K562 (cell line): ENCODE results near the gene ADPRH. TPM values are rescaled to one million over a fixed set of nuclear protein-coding genes. Genes with fewer than 3 reads are reported as not detected.
A peak's percentile ranks its signal among the peaks of the same experiment; 100 is the strongest.

ENCODE experiments used
- ATAC-seq: fragments of 200-7000 bp; cut with Tn5 transposase; 3 replicates; pipeline ENCODE4 v1.9.1; 2020; ENCODE audit warnings: moderate library complexity
- BruUV-seq: library from RNA; stranded (reverse); fragments of 400-500 nt; replicated peaks from 2 replicates; lab custom pipeline; 2021; lab: Mats Ljungman, UMichigan
- CTCF ChIA-PET: fragments of 300-600 bp; formaldehyde crosslinking; extraction: SDS; loops from one replicate; lab custom pipeline; 2021; ENCODE audit warnings: low intra/inter-chr PET ratio; lab: Yijun Ruan, JAX
- POLR2A ChIA-PET: fragments of 300-600, 350-650 bp; sonication (Branson Sonifier 250); formaldehyde crosslinking; extraction: SDS; loops from one replicate; lab custom pipeline; 2021; ENCODE audit warnings: antibody characterized with exemption, inconsistent platforms; lab: Yijun Ruan, JAX
- DNase-seq, 4 experiments: peaks; one replicate each; pipeline versions ENCODE4 v3.0.0 to v3.0.0-alpha.2; 2011 to 2018; ENCODE audit warnings: low spot score in 3 of 4, mixed read lengths in 3 of 4; ENCODE audit errors: extremely low read depth in 1 of 4
- FAIRE-seq: peaks from 2 replicates; lab custom pipeline; 2011; peaks lifted over from hg19 to GRCh38; lab: Jason Lieb, UNC
- H2AFZ ChIP-seq: 2 replicates; pipeline ENCODE4 v1.6.0; 2011; ENCODE audit warnings: low read depth, low read length, control low read depth, inconsistent platforms
- H3K27ac ChIP-seq: fragments of 200-600 bp; 3 replicates; pipeline ENCODE4 v1.8.0; 2011; ENCODE audit warnings: low read depth, mild to moderate bottlenecking, control low read depth, inconsistent platforms, low read length, moderate library complexity, mixed read lengths; ENCODE audit errors: extremely low read depth
- H3K27me3 ChIP-seq, 2 experiments: fragments of 300-600 bp in 1 of 2; 2 replicates in 1 of 2; 3 replicates in 1 of 2; pipeline versions ENCODE4 v1.6.0 to v1.8.0; 2011; ENCODE audit warnings: inconsistent platforms in 2 of 2, low read length in 2 of 2, mild to moderate bottlenecking in 1 of 2, mixed read lengths in 1 of 2, moderate library complexity in 1 of 2; ENCODE audit not compliant: control insufficient read depth in 2 of 2, insufficient read depth in 2 of 2
- H3K36me3 ChIP-seq: fragments of 300-600 bp; 3 replicates; pipeline ENCODE4 v1.8.0; 2011; ENCODE audit warnings: mild to moderate bottlenecking, low read length, inconsistent platforms; ENCODE audit not compliant: control insufficient read depth, insufficient read depth
- H3K4me1 ChIP-seq, 2 experiments: fragments of 200-600 bp in 1 of 2; replicated peaks in 1 of 2; 2 replicates in 1 of 2; 3 replicates in 1 of 2; pipeline versions ENCODE4 v1.5.1 to v1.8.0; 2011; ENCODE audit warnings: inconsistent platforms in 2 of 2, low read length in 2 of 2, mild to moderate bottlenecking in 1 of 2, mixed read lengths in 1 of 2, moderate library complexity in 1 of 2; ENCODE audit not compliant: control insufficient read depth in 2 of 2, insufficient read depth in 2 of 2
- H3K4me2 ChIP-seq: 2 replicates; pipeline ENCODE4 v1.6.1; 2011; ENCODE audit warnings: low read length, control low read depth, inconsistent platforms, mixed read lengths; ENCODE audit not compliant: insufficient read depth
- H3K4me3 ChIP-seq: fragments of 200-600 bp; sonication (generic), shearing (Covaris generic); 2 replicates; pipeline ENCODE4 v1.5.1; 2016; ENCODE audit warnings: control low read depth, inconsistent platforms
- H3K79me2 ChIP-seq: fragments of 200-600 bp; 3 replicates; pipeline ENCODE4 v1.8.0; 2011; ENCODE audit warnings: low read length, inconsistent platforms; ENCODE audit not compliant: control insufficient read depth, insufficient read depth
- H3K9ac ChIP-seq, 2 experiments: 2 replicates each; pipeline versions ENCODE4 v1.6.0 to v1.6.1; 2011; ENCODE audit warnings: low read depth in 2 of 2, low read length in 2 of 2, control low read depth in 1 of 2, inconsistent platforms in 1 of 2, mild to moderate bottlenecking in 1 of 2, mixed read lengths in 1 of 2; ENCODE audit not compliant: insufficient read depth in 1 of 2
- H3K9me1 ChIP-seq: one replicate; pipeline ENCODE4 v1.6.0; 2011; ENCODE audit warnings: inconsistent platforms, mild to moderate bottlenecking, low read length, moderate library complexity; ENCODE audit not compliant: control insufficient read depth, insufficient read depth
- H3K9me3 ChIP-seq: replicated peaks from 2 replicates; pipeline ENCODE4 v1.5.1; 2011; ENCODE audit warnings: low read depth, low read length, inconsistent platforms; ENCODE audit not compliant: control insufficient read depth, insufficient read depth
- H4K20me1 ChIP-seq: replicated peaks from 2 replicates; pipeline ENCODE4 v1.6.1; 2011; ENCODE audit warnings: low read length, inconsistent platforms, mixed read lengths; ENCODE audit not compliant: control insufficient read depth, insufficient read depth
- CSDE1 ChIP-seq, 2 experiments: fragments of 450-650 bp; IDR thresholded peaks; 2 replicates each; pipeline ENCODE4 v1.6.1; 2016; ENCODE audit warnings: mild to moderate bottlenecking in 1 of 2
- EP400 ChIP-seq: fragments of 450-650 bp; IDR thresholded peaks from 2 replicates; pipeline ENCODE4 v1.6.1; 2017; ENCODE audit warnings: antibody characterized with exemption, mild to moderate bottlenecking, moderate library complexity
- HNRNPK ChIP-seq: fragments of 200-400 bp; formaldehyde crosslinking; IDR thresholded peaks from one replicate; pipeline ENCODE4 v1.6.1; 2018; ENCODE audit warnings: mild to moderate bottlenecking, low read depth, low read length; ENCODE audit not compliant: poor library complexity, severe bottlenecking
- NR2C2 ChIP-seq, 2 experiments: fragments of 200-800 bp in 1 of 2; sonication (Bioruptor generic) in 1 of 2; sonication (generic) in 1 of 2; formaldehyde crosslinking in 1 of 2; IDR thresholded peaks; 2 replicates each; pipeline versions ENCODE4 v1.6.1 to v1.8.0; 2016 to 2022; ENCODE audit warnings: mild to moderate bottlenecking in 1 of 2, missing compliant biosample characterization in 1 of 2, missing genetic modification characterization in 1 of 2, missing genetic modification reagents in 1 of 2
- SMC3 ChIP-seq: conservative IDR thresholded peaks from 2 replicates; pipeline ENCODE4 v1.6.1; 2011; ENCODE audit warnings: low read depth, low read length, improper control_type of control experiment; ENCODE audit not compliant: insufficient read depth
- SREBF2 ChIP-seq: sonication (generic); formaldehyde crosslinking; IDR thresholded peaks from 2 replicates; pipeline ENCODE4 v1.4.0; 2020; ENCODE audit warnings: mild to moderate bottlenecking, missing genetic modification reagents
- ZNF143 ChIP-seq: sonication (generic); formaldehyde crosslinking; IDR thresholded peaks from 2 replicates; pipeline ENCODE4 v1.9.0; 2022; ENCODE audit warnings: mild to moderate bottlenecking, missing genetic modification reagents
- ZNF165 ChIP-seq: fragments of 250-450 bp; sonication (Bioruptor Pico); IDR thresholded peaks from 2 replicates; pipeline ENCODE4 v1.4.0; 2020; ENCODE audit warnings: borderline replicate concordance
- WGBS: fragments of 100-300 bp; shearing (Covaris generic); methylation state at CpG from one replicate; pipeline ENCODE4 v1.1.6; 2016; ENCODE audit warnings: low coverage, mixed read lengths; ENCODE audit not compliant: insufficient coverage; ENCODE audit errors: missing lambda C conversion rate; 5-methylcytosine and 5-hydroxymethylcytosine counted together
- in situ Hi-C: fragments of 300-500 bp; cut with MboI; formaldehyde crosslinking; loops from 4 replicates; pipeline ENCODE4 v1.15.0; 2018; ENCODE audit warnings: inconsistent platforms, mixed read lengths
- intact Hi-C: fragments of 100-400 bp; cut with micrococcal nuclease; formaldehyde crosslinking; loops from 2 replicates; pipeline ENCODE4 v1.14.2; 2022
- polyA plus RNA-seq, 8 experiments: library from polyadenylated mRNA; depleted of rRNA in 4 of 8; stranded (reverse) in 5 of 8; unstranded in 3 of 8; fragments of >200 nt; fragmentation: Nextera tagmentation in 2 of 8; fragmentation: Illumina TruSeq in 1 of 8; extraction: Ambion mirVana in 2 of 8; extraction: Trizol in 1 of 8; gene quantifications; 2 replicates each; pipeline versions ENCODE4 v1.2.1 to v1.2.3, GENCODE V29; 2011 to 2014; ENCODE audit warnings: inconsistent platforms in 1 of 8, missing spikeins in 1 of 8
- total RNA-seq, 7 experiments: library from RNA; depleted of rRNA in 6 of 7; stranded (reverse); fragments of >200 nt in 6 of 7; fragmentation: Illumina TruSeq in 2 of 7; extraction: Trizol in 2 of 7; gene quantifications; 2 replicates each; pipeline versions ENCODE4 v1.2.1 to v1.2.3, GENCODE V29; 2011 to 2021; ENCODE audit warnings: low replicate concordance in 1 of 7
- TF ChIP-seq, protein P1 (sequence below): fragments of 450-650 bp; formaldehyde crosslinking; IDR thresholded peaks from 2 replicates; pipeline ENCODE4 v1.4.0; 2020; ENCODE audit warnings: mild to moderate bottlenecking, moderate library complexity
- TF ChIP-seq, protein P2 (sequence below): sonication (generic); formaldehyde crosslinking; IDR thresholded peaks from 2 replicates; pipeline ENCODE4 v1.8.0; 2022; ENCODE audit warnings: missing genetic modification reagents, mild to moderate bottlenecking, moderate library complexity, borderline replicate concordance
- TF ChIP-seq, protein P3 (sequence below), 2 experiments: fragments of 450-650 bp in 1 of 2; sonication (generic) in 1 of 2; formaldehyde crosslinking in 1 of 2; IDR thresholded peaks in 1 of 2; conservative IDR thresholded peaks in 1 of 2; 2 replicates each; pipeline versions ENCODE4 v1.6.1 to v1.8.1; 2016 to 2023; ENCODE audit warnings: mild to moderate bottlenecking in 2 of 2, moderate library complexity in 2 of 2, inconsistent platforms in 1 of 2, missing genetic modification reagents in 1 of 2

ADPRH gene
- total and polyA plus RNA-seq, 9 of the 15 experiments (the other 6 are each of a cell fraction or from before 2014, with no cell fraction given), result 0.01 to 1.4 (median 0.65) TPM

DNA sequence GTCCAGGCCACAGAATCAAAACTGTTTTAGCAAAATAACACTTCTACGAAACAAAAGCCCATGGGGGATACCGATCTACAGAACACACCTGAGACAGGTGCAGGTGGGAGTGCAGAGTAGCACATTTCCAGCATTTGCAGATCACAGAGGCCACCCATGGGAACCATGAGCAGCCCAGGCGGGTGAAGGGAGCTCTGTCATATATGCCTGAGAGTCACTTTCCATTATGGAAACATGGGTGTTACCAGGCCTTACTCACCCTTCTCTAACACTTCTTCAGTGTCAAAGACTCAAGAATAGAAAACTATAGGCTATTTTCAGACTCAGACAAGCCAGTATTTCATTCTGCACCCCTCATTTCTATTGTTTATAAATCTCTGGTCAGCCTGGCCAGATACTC lies 21.9 kb downstream of the ADPRH start:
- ChIA-PET POLR2A (interaction anchor here (0.8 kb wide), 1 partner anchor 216 kb away, joined by 4 read pairs; no protein-coding TSS in a partner anchor), CTCF (interaction anchor here (0.8 kb wide), 1 partner anchor 80 kb away, joined by 4 read pairs; no protein-coding TSS in a partner anchor)
- 45% methylated on average over 3 of the region's 3 CpGs for WGBS
- Histone ChIP-seq H3K9me1 (no peaks in the 10 kb centered on the region), H3K4me1 (peaks cover 4% of the 10 kb centered on the region in 2 experiments), H3K27ac (no peak overlapping the region), H3K9ac (no peak overlapping the region), H3K79me2 (no peaks in the 10 kb centered on the region), H4K20me1 (no peaks in the 10 kb centered on the region), H3K27me3 (no peaks in the 10 kb centered on the region), H3K36me3 (no peaks in the 10 kb centered on the region), H3K4me2 (no peak overlapping the region), H2AFZ (no peak overlapping the region), H3K4me3 (no peak overlapping the region), H3K9me3 (no peaks in the 10 kb centered on the region)
- no peak for TF ChIP-seq NR2C2 (CRISPR knock-in tag; IDR thresholded peaks at IDR 0.05)
- peak; percentile 5; the same call in 1 of the 2 replicates for TF ChIP-seq NR2C2 (tag; IDR thresholded peaks at IDR 0.05)
- no peak for TF ChIP-seq SREBF2 (CRISPR knock-in tag)
- TF ChIP-seq, protein P1, sequence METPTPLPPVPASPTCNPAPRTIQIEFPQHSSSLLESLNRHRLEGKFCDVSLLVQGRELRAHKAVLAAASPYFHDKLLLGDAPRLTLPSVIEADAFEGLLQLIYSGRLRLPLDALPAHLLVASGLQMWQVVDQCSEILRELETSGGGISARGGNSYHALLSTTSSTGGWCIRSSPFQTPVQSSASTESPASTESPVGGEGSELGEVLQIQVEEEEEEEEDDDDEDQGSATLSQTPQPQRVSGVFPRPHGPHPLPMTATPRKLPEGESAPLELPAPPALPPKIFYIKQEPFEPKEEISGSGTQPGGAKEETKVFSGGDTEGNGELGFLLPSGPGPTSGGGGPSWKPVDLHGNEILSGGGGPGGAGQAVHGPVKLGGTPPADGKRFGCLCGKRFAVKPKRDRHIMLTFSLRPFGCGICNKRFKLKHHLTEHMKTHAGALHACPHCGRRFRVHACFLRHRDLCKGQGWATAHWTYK, result no peak
- BruUV-seq, result no TSS peak
- ATAC-seq (no peak), DNase-seq (no peak), FAIRE-seq (no peak)
- intact Hi-C loops (no loop called here), in situ Hi-C loops (no loop called here)

DNA sequence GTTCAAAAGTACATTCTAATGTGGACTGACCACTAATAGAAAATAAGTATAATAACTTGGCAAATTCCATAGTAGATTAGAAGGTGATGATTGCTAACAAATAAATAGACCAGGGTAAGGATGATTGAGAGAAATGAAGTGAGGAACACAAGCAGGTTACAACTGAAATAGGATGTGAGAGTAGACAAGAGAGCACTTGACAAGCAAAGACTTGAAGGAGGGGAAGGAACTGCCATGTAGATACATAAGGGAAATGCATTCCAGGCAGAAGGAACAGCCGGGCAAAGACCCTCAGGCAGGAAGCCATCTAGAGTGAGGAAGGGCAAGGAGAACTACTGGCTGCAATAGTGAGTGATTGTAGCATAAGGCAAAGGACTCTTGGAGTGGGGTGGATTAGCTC lies 23.4 kb downstream of the ADPRH start:
- Histone ChIP-seq H3K4me3 (no peak overlapping the region), H3K4me1 (peaks cover 0 to 4% of the 10 kb centered on the region in 2 experiments; a peak in 2 of 5 replicates), H3K9ac (no peak overlapping the region), H2AFZ (no peak overlapping the region), H3K27me3 (peaks cover 0 to 4% of the 10 kb centered on the region in 2 experiments; a peak in 1 of 5 replicates), H3K79me2 (no peaks in the 10 kb centered on the region), H3K4me2 (no peak overlapping the region), H3K9me3 (no peaks in the 10 kb centered on the region), H3K9me1 (no peaks in the 10 kb centered on the region), H3K36me3 (no peaks in the 10 kb centered on the region), H4K20me1 (no peaks in the 10 kb centered on the region), H3K27ac (no peak overlapping the region)
- POLR2A ChIA-PET, result interaction anchor here (1.0 kb wide), 1 partner anchor 10 kb away, joined by 3 read pairs; no protein-coding TSS in a partner anchor
- intact Hi-C loops (no loop called here), in situ Hi-C loops (no loop called here)
- WGBS, result 29% methylated on average over 1 of the region's 1 CpG
- BruUV-seq, result no TSS peak
- FAIRE-seq (no peak), ATAC-seq (no peak), DNase-seq (no peak)
- CTCF ChIA-PET, result no interaction called here
- TF ChIP-seq, protein P2, sequence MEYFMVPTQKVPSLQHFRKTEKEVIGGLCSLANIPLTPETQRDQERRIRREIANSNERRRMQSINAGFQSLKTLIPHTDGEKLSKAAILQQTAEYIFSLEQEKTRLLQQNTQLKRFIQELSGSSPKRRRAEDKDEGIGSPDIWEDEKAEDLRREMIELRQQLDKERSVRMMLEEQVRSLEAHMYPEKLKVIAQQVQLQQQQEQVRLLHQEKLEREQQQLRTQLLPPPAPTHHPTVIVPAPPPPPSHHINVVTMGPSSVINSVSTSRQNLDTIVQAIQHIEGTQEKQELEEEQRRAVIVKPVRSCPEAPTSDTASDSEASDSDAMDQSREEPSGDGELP, result no peak
- TF ChIP-seq SMC3 (no peak), HNRNPK (no peak), CSDE1 (IDR thresholded peaks at IDR 0.05) (no peak), ZNF143 (CRISPR knock-in tag) (no peak), ZNF165 (CRISPR knock-in tag) (no peak), EP400 (no peak)
- TF ChIP-seq, protein P3, sequence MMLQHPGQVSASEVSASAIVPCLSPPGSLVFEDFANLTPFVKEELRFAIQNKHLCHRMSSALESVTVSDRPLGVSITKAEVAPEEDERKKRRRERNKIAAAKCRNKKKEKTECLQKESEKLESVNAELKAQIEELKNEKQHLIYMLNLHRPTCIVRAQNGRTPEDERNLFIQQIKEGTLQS (IDR thresholded peaks at IDR 0.05), result no peak
- TF ChIP-seq, protein P3 (CRISPR knock-in tag; conservative IDR thresholded peaks at IDR 0.05), result no peak
